SU-DHL-6 (cell line): ENCODE measurements around the gene FCMR.

ENCODE experiments used
- EZH2phosphoT487 ChIP-seq: fragments of 200-600 bp; sonication (generic), shearing (Covaris generic); conservative IDR thresholded peaks from 2 replicates; pipeline ENCODE4 v1.6.1; 2018; ENCODE audit warnings: mild to moderate bottlenecking, antibody characterized with exemption, low read length, moderate library complexity, mixed read lengths
- TF ChIP-seq, protein P1 (sequence below): fragments of 200-600 bp; sonication (generic); IDR thresholded peaks from one replicate; pipeline ENCODE4 v1.5.1; 2017; ENCODE audit warnings: antibody characterized with exemption, mild to moderate bottlenecking, low read length, moderate library complexity; ENCODE audit not compliant: insufficient read depth, poor library complexity, severe bottlenecking

GRCh38 chr1:206941766-206942418 is 20.2 kb upstream of the FCMR start:
- TF ChIP-seq, protein P1, sequence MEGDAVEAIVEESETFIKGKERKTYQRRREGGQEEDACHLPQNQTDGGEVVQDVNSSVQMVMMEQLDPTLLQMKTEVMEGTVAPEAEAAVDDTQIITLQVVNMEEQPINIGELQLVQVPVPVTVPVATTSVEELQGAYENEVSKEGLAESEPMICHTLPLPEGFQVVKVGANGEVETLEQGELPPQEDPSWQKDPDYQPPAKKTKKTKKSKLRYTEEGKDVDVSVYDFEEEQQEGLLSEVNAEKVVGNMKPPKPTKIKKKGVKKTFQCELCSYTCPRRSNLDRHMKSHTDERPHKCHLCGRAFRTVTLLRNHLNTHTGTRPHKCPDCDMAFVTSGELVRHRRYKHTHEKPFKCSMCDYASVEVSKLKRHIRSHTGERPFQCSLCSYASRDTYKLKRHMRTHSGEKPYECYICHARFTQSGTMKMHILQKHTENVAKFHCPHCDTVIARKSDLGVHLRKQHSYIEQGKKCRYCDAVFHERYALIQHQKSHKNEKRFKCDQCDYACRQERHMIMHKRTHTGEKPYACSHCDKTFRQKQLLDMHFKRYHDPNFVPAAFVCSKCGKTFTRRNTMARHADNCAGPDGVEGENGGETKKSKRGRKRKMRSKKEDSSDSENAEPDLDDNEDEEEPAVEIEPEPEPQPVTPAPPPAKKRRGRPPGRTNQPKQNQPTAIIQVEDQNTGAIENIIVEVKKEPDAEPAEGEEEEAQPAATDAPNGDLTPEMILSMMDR = no peak
- TF ChIP-seq EZH2phosphoT487 = no peak
